Measurements from ENCODE around the gene TANK. TPM values are rescaled to one million over a fixed set of nuclear protein-coding genes. Genes with fewer than 3 reads are reported as not detected.
"Not testable (repeated sequence)": the region's sequence is repeated elsewhere in the genome, so short reads cannot be mapped to it uniquely, and the experiment has no call there.

The TANK gene
- total and polyA plus RNA-seq, 2 experiments from 2014 or later: 17.9 to 33.2 TPM

- H3K9me3 ChIP-seq (ENCODE audit: low read depth): no peaks in the 10 kb centered on the region
- peak; percentile 75 to 76 for DNase-seq (ENCODE audit: low read depth in 1 of 2, low spot score in 1 of 2)
- no peaks in the 10 kb centered on the region for H3K4me1 ChIP-seq (ENCODE audit: low read depth)
- no peaks in the 10 kb centered on the region for H3K36me3 ChIP-seq
- TF ChIP-seq CTCF (IDR thresholded peaks at IDR 0.05; ENCODE audit: low read depth, low read length): peak; percentile 60
- no peak overlapping the region for H3K27ac ChIP-seq
- no peak overlapping the region for H3K4me3 ChIP-seq
- no peaks in the 10 kb centered on the region for H3K27me3 ChIP-seq
Measured at GRCh38 chr2:161273038-161273760, 113.0 kb downstream of the TANK start.

GRCh38 chr2:161278564-161279229 is 118.5 kb downstream of the TANK start:
- H3K36me3 ChIP-seq; H3K27me3 ChIP-seq; H3K9me3 ChIP-seq (ENCODE audit: low read depth); H3K27ac ChIP-seq; H3K4me3 ChIP-seq; H3K4me1 ChIP-seq (ENCODE audit: low read depth): not testable (repeated sequence)
- DNase-seq (ENCODE audit: low read depth in 1 of 2, low spot score in 1 of 2): peak; percentile 5 to 16

- not testable (repeated sequence) for DNase-seq (ENCODE audit: low read depth in 1 of 2, low spot score in 1 of 2); H3K4me1 ChIP-seq (ENCODE audit: low read depth); H3K4me3 ChIP-seq; H3K27me3 ChIP-seq; H3K27ac ChIP-seq; H3K36me3 ChIP-seq; H3K9me3 ChIP-seq (ENCODE audit: low read depth)
Measured at GRCh38 chr2:161279230-161279815, 119.1 kb downstream of the TANK start.

- H3K9me3 ChIP-seq (ENCODE audit: low read depth); H3K4me3 ChIP-seq; H3K4me1 ChIP-seq (ENCODE audit: low read depth); H3K27me3 ChIP-seq; H3K27ac ChIP-seq; H3K36me3 ChIP-seq: not testable (repeated sequence)
- TF ChIP-seq CTCF (IDR thresholded peaks at IDR 0.05; ENCODE audit: low read depth, low read length): peak; percentile 23
- peak; percentile 9 to 49 for DNase-seq (ENCODE audit: low read depth in 1 of 2, low spot score in 1 of 2)
Measured at GRCh38 chr2:161280906-161281323, 120.7 kb downstream of the TANK start.

- not testable (repeated sequence) for H3K27me3 ChIP-seq; H3K9me3 ChIP-seq (ENCODE audit: low read depth); H3K4me1 ChIP-seq (ENCODE audit: low read depth); H3K4me3 ChIP-seq; H3K36me3 ChIP-seq; DNase-seq (ENCODE audit: low read depth in 1 of 2, low spot score in 1 of 2); H3K27ac ChIP-seq
Measured at GRCh38 chr2:161281615-161282310, 121.5 kb downstream of the TANK start.

- H3K4me3 ChIP-seq; H3K27me3 ChIP-seq; H3K36me3 ChIP-seq; H3K9me3 ChIP-seq (ENCODE audit: low read depth); DNase-seq (ENCODE audit: low read depth in 1 of 2, low spot score in 1 of 2); H3K27ac ChIP-seq; H3K4me1 ChIP-seq (ENCODE audit: low read depth): not testable (repeated sequence)
Measured at GRCh38 chr2:161282311-161282644, 122.0 kb downstream of the TANK start.

GRCh38 chr2:161283926-161284325 is 123.7 kb downstream of the TANK start:
- Histone ChIP-seq H3K4me1 (ENCODE audit: low read depth) (no peaks in the 10 kb centered on the region), H3K27me3 (no peaks in the 10 kb centered on the region), H3K4me3 (no peak overlapping the region), H3K36me3 (no peaks in the 10 kb centered on the region), H3K9me3 (ENCODE audit: low read depth) (no peaks in the 10 kb centered on the region), H3K27ac (no peak overlapping the region)
- no peak for TF ChIP-seq CTCF (IDR thresholded peaks at IDR 0.05; ENCODE audit: low read depth, low read length)
- peak in 1 of 2 donors; percentile 25 for DNase-seq (ENCODE audit: low read depth in 1 of 2, low spot score in 1 of 2)

Other genes with a start within 250 kb of the TANK start
- gene PSMD14, start 148.0 kb downstream of the TANK start, total RNA-seq: 31.9 and 56.7 TPM in 2 replicates
- gene PSMD14, start 148.0 kb downstream of the TANK start, polyA plus RNA-seq: 69.2 and 79.6 TPM in 2 replicates

Measured in cardiac muscle cell (in vitro differentiated cells and primary cell).